Duodenal mucosa (tissue), 2 donors: ENCODE measurements around the gene R3HCC1L.

Source experiments
- H3K27ac ChIP-seq: one replicate; pipeline ENCODE4 v1.7.0; 2013; ENCODE audit warnings: low read depth, low read length
- H3K27me3 ChIP-seq, 2 donors: one replicate each; pipeline ENCODE4 v1.7.0; 2013; ENCODE audit warnings: low read length in 2 of 2, control low read depth in 1 of 2; ENCODE audit not compliant: insufficient read depth in 2 of 2, control insufficient read depth in 1 of 2
- H3K36me3 ChIP-seq, 2 donors: one replicate each; pipeline ENCODE4 v1.7.0; 2013; ENCODE audit warnings: low read length in 2 of 2, control low read depth in 1 of 2; ENCODE audit not compliant: insufficient read depth in 2 of 2, control insufficient read depth in 1 of 2
- H3K4me1 ChIP-seq, 2 donors: one replicate each; pipeline ENCODE4 v1.7.0; 2013; ENCODE audit warnings: low read length in 2 of 2, control low read depth in 1 of 2; ENCODE audit not compliant: insufficient read depth in 2 of 2, control insufficient read depth in 1 of 2
- H3K4me3 ChIP-seq, 2 donors: one replicate each; pipeline ENCODE4 v1.7.0; 2013; ENCODE audit warnings: low read length in 2 of 2, low read depth in 1 of 2
- H3K9ac ChIP-seq, 2 donors: one replicate each; pipeline ENCODE4 v1.7.0; 2013; ENCODE audit warnings: low read length in 2 of 2, low read depth in 1 of 2
- H3K9me3 ChIP-seq, 2 donors: one replicate each; pipeline ENCODE4 v1.7.0; 2013; ENCODE audit warnings: low read length in 2 of 2, control low read depth in 1 of 2; ENCODE audit not compliant: control insufficient read depth in 1 of 2

The R3HCC1L gene

GRCh38 chr10:98134431-98135221 is at the start of gene R3HCC1L:
Gene R3HCC1L, plus strand, starts transcription at chr10:98134657. Its CDS starts 73,458 bp downstream, at chr10:98208115.
- Histone ChIP-seq H3K9ac (peak within 1 kb of the TSS; percentile 85 to 97), H3K27ac (peak within 1 kb of the TSS; percentile 87), H3K4me3 (peak within 1 kb of the TSS; percentile 93 to 95), H3K36me3 (no peaks in the 10 kb centered on the region), H3K27me3 (no peaks in the 10 kb centered on the region), H3K4me1 (peaks cover 13 to 14% of the 10 kb centered on the region in 2 donors), H3K9me3 (no peaks in the 10 kb centered on the region)

- Histone ChIP-seq H3K9me3 (no peaks in the 10 kb centered on the region), H3K36me3 (no peaks in the 10 kb centered on the region), H3K27me3 (no peaks in the 10 kb centered on the region), H3K9ac (no peak overlapping the region), H3K4me3 (no peak overlapping the region), H3K27ac (no peak overlapping the region), H3K4me1 (no peaks in the 10 kb centered on the region)
Measured at GRCh38 chr10:98085238-98085637, 49.2 kb upstream of the R3HCC1L start.

GRCh38 chr10:98086837-98087708 is 47.4 kb upstream of the R3HCC1L start:
- H3K36me3 ChIP-seq, result no peaks in the 10 kb centered on the region
- no peak overlapping the region for H3K4me3 ChIP-seq
- no peaks in the 10 kb centered on the region for H3K9me3 ChIP-seq
- no peak overlapping the region for H3K9ac ChIP-seq
- no peaks in the 10 kb centered on the region for H3K27me3 ChIP-seq
- no peaks in the 10 kb centered on the region for H3K4me1 ChIP-seq
- no peak overlapping the region for H3K27ac ChIP-seq

- H3K36me3 ChIP-seq, result no peaks in the 10 kb centered on the region
- no peak overlapping the region for H3K9ac ChIP-seq
- H3K27ac ChIP-seq, result no peak overlapping the region
- no peak overlapping the region for H3K4me3 ChIP-seq
- H3K4me1 ChIP-seq, result no peaks in the 10 kb centered on the region
- H3K27me3 ChIP-seq, result no peaks in the 10 kb centered on the region
- H3K9me3 ChIP-seq, result no peaks in the 10 kb centered on the region
Measured at GRCh38 chr10:98088186-98088971, 46.1 kb upstream of the R3HCC1L start.

- no peak overlapping the region for H3K4me3 ChIP-seq
- H3K36me3 ChIP-seq, result no peaks in the 10 kb centered on the region
- no peak overlapping the region for H3K27ac ChIP-seq
- no peaks in the 10 kb centered on the region for H3K27me3 ChIP-seq
- H3K9me3 ChIP-seq, result no peaks in the 10 kb centered on the region
- no peaks in the 10 kb centered on the region for H3K4me1 ChIP-seq
- no peak overlapping the region for H3K9ac ChIP-seq
Measured at GRCh38 chr10:98090822-98091221, 43.6 kb upstream of the R3HCC1L start.

GRCh38 chr10:98096316-98096715 is 38.1 kb upstream of the R3HCC1L start:
- H3K27ac ChIP-seq, result no peak overlapping the region
- H3K4me3 ChIP-seq, result no peak overlapping the region
- H3K9me3 ChIP-seq, result no peaks in the 10 kb centered on the region
- H3K27me3 ChIP-seq, result no peaks in the 10 kb centered on the region
- no peak overlapping the region for H3K9ac ChIP-seq
- H3K4me1 ChIP-seq, result no peaks in the 10 kb centered on the region
- H3K36me3 ChIP-seq, result no peaks in the 10 kb centered on the region

- H3K27me3 ChIP-seq, result no peaks in the 10 kb centered on the region
- no peak overlapping the region for H3K27ac ChIP-seq
- no peaks in the 10 kb centered on the region for H3K36me3 ChIP-seq
- no peaks in the 10 kb centered on the region for H3K4me1 ChIP-seq
- H3K9ac ChIP-seq, result no peak overlapping the region
- no peak overlapping the region for H3K4me3 ChIP-seq
- no peaks in the 10 kb centered on the region for H3K9me3 ChIP-seq
Measured at GRCh38 chr10:98096731-98097130, 37.7 kb upstream of the R3HCC1L start.

GRCh38 chr10:98097175-98097574 is 37.3 kb upstream of the R3HCC1L start:
- Histone ChIP-seq H3K27ac (no peak overlapping the region), H3K27me3 (no peaks in the 10 kb centered on the region), H3K9me3 (no peaks in the 10 kb centered on the region), H3K4me1 (no peaks in the 10 kb centered on the region), H3K36me3 (no peaks in the 10 kb centered on the region), H3K9ac (no peak overlapping the region), H3K4me3 (no peak overlapping the region)

GRCh38 chr10:98097616-98098015 is 36.8 kb upstream of the R3HCC1L start:
- Histone ChIP-seq H3K9me3 (no peaks in the 10 kb centered on the region), H3K36me3 (no peaks in the 10 kb centered on the region), H3K4me1 (no peaks in the 10 kb centered on the region), H3K9ac (no peak overlapping the region), H3K27me3 (no peaks in the 10 kb centered on the region), H3K4me3 (no peak overlapping the region), H3K27ac (no peak overlapping the region)
